T-cell (primary cell): ENCODE results near the gene CD58. TPM values are rescaled to one million over a fixed set of nuclear protein-coding genes. Genes with fewer than 3 reads are reported as not detected.

Source experiments
- ATAC-seq, 4 experiments: fragments of 200-7000 bp in 3 of 4; fragments of 150-1000 bp in 1 of 4; cut with Tn5 transposase; replicated peaks in 1 of 4; 1 replicate in 3 of 4; 2 replicates in 1 of 4; pipeline ENCODE4 v1.10.0; 2021; ENCODE audit warnings: moderate library complexity in 3 of 4, mild to moderate bottlenecking in 2 of 4, moderate number of reproducible peaks in 1 of 4
- CTCF ChIA-PET, 2 donors: fragments of 300-600 bp; sonication (Branson Sonifier 250); formaldehyde crosslinking; loops; one replicate each; lab custom pipeline; 2022; ENCODE audit warnings: antibody characterized with exemption in 2 of 2; lab: Charles Lee
- POLR2A ChIA-PET, 2 donors: fragments of 300-600 bp; sonication (Branson Sonifier 250); formaldehyde crosslinking; loops; one replicate each; lab custom pipeline; 2022; ENCODE audit warnings: antibody characterized with exemption in 2 of 2; lab: Charles Lee
- DNase-seq, 35 experiments: peaks; one replicate each; pipeline versions ENCODE4 v3.0.0 to v3.0.0-alpha.2; 2013 to 2023
- H3K27ac ChIP-seq: one replicate; pipeline ENCODE4 v1.5.1; 2013; ENCODE audit warnings: low read length
- H3K27me3 ChIP-seq, 2 experiments: replicated peaks in 1 of 2; 1 replicate in 1 of 2; 2 replicates in 1 of 2; pipeline versions ENCODE4 v1.6.1 to v1.7.0; 2013; ENCODE audit warnings: low read length in 1 of 2, mixed read lengths in 1 of 2; ENCODE audit not compliant: control insufficient read depth in 2 of 2, insufficient read depth in 2 of 2; ENCODE audit errors: extremely low read depth in 1 of 2
- H3K36me3 ChIP-seq, 2 donors: 1 replicate in 1 of 2; 2 replicates in 1 of 2; pipeline versions ENCODE4 v1.6.1 to v1.7.0; 2013; ENCODE audit warnings: low read length in 1 of 2; ENCODE audit not compliant: control insufficient read depth in 2 of 2, insufficient read depth in 1 of 2; ENCODE audit errors: extremely low read depth in 1 of 2
- H3K4me1 ChIP-seq, 2 experiments: 1 replicate in 1 of 2; 2 replicates in 1 of 2; pipeline versions ENCODE4 v1.6.1 to v1.7.0; 2013; ENCODE audit warnings: low read length in 2 of 2, mixed read lengths in 1 of 2; ENCODE audit not compliant: insufficient read depth in 2 of 2, control insufficient read depth in 1 of 2; ENCODE audit errors: extremely low read depth in 1 of 2
- H3K4me3 ChIP-seq, 2 donors: 1 replicate in 1 of 2; 2 replicates in 1 of 2; pipeline versions ENCODE4 v1.5.1 to v1.7.0; 2013; ENCODE audit warnings: mild to moderate bottlenecking in 2 of 2, low read length in 1 of 2, moderate library complexity in 1 of 2; ENCODE audit not compliant: control insufficient read depth in 1 of 2; ENCODE audit errors: extremely low read depth in 1 of 2
- H3K9me3 ChIP-seq: 2 replicates; pipeline ENCODE4 v1.7.0; 2013
- H3K27ac Mint-ChIP-seq, 2 donors: one replicate each; pipeline ENCODE4 v1.8.0; 2020 to 2021; ENCODE audit warnings: mild to moderate bottlenecking in 2 of 2, mixed read lengths in 2 of 2
- H3K27me3 Mint-ChIP-seq, 2 donors: one replicate each; pipeline ENCODE4 v1.8.0; 2021 to 2022; ENCODE audit warnings: mixed read lengths in 2 of 2
- H3K36me3 Mint-ChIP-seq: one replicate; pipeline ENCODE4 v1.8.0; 2021; ENCODE audit warnings: mixed read lengths
- H3K4me1 Mint-ChIP-seq, 3 donors: one replicate each; pipeline ENCODE4 v1.8.0; 2020 to 2022; ENCODE audit warnings: mixed read lengths in 3 of 3, mild to moderate bottlenecking in 1 of 3
- H3K4me3 Mint-ChIP-seq, 3 donors: one replicate each; pipeline ENCODE4 v1.8.0; 2020 to 2022; ENCODE audit warnings: mild to moderate bottlenecking in 3 of 3, mixed read lengths in 3 of 3, moderate library complexity in 3 of 3
- H3K9me3 Mint-ChIP-seq, 3 donors: one replicate each; pipeline ENCODE4 v1.8.0; 2020 to 2022; ENCODE audit warnings: mixed read lengths in 3 of 3
- WGBS: methylation state at CpG from one replicate; pipeline ENCODE4 v1.1.5; 2013; ENCODE audit warnings: missing lambda C conversion rate; ENCODE audit not compliant: insufficient coverage; 5-methylcytosine and 5-hydroxymethylcytosine counted together
- total RNA-seq, 35 experiments: library from RNA in 6 of 35; stranded (reverse) in 6 of 35; fragments of 120-200 nt in 1 of 35; gene quantifications; one replicate each; pipeline versions ENCODE4 v1.2.1 to v1.2.4 and lab custom pipeline; 2013 to 2026

Gene CD58
- total RNA-seq, 5 donors from 2014 or later (not counting 1 experiment from before 2014, with no cell fraction given): 8.9 to 20.5 (median 16.9) TPM

DNA sequence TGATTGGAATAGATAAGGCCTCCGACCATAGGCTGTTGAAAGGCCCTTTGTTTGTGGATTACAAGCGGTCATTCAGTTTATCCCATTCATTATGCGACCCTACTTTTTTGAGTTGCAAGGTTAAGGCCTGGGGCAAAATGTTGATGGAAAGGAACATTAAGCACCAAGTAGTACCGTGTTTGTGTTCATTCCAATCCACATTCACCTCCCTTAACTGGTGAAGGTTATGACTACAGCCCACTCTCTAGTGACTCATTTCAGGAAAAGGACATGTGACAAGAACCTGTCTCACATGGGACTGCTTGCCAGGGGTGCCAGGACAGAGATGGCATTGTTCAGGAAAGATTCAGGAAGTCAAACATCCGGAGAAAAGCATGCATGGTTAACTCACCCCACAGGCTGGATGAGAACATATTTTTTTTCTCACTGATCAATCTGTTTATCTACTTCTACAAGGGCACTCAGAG lies 81.6 kb downstream of the CD58 start:
- Histone ChIP-seq H3K4me3 (no peak overlapping the region), H3K4me1 (peaks cover 0 to 4% of the 10 kb centered on the region in 2 experiments), H3K27me3 (no peaks in the 10 kb centered on the region), H3K27ac (no peak overlapping the region), H3K36me3 (no peaks in the 10 kb centered on the region), H3K9me3 (no peaks in the 10 kb centered on the region)
- Mint-ChIP-seq H3K9me3 (no peaks in the 10 kb centered on the region), H3K4me1 (peaks cover 0 to 10% (median 2%) of the 10 kb centered on the region in 3 donors), H3K27ac (no peak overlapping the region), H3K4me3 (no peak overlapping the region), H3K36me3 (no peaks in the 10 kb centered on the region), H3K27me3 (no peaks in the 10 kb centered on the region)
- ATAC-seq (no peak), DNase-seq (no peak)
- ChIA-PET POLR2A (no interaction called here), CTCF (interaction anchor here in 1 of 2 donors (0.7 kb wide), 1 partner anchor 177 kb away, joined by 3 read pairs; no protein-coding TSS in a partner anchor)
- WGBS: no CpG with 5 or more reads among the region's 5 CpGs

DNA sequence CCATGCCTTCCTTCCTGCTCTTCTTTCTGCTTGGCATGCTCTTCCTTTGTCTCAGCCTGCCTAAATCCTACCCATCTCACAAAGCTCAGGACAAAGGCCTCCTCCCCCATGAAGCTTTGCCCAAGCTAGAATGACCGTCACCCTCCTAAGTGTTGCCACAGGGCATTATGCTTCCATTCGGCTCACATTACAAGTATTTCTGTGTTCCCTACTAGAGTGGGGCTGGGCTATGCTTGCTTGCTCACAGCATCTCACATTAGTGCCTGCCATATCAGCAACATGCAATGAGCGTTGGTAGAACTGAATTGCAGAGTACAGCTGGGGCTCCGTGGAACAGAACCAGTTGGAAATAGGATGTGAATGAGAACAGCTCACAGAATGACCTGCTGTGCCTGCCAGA lies 82.8 kb downstream of the CD58 start:
- no peak overlapping the region for H3K4me3 ChIP-seq
- H3K9me3 Mint-ChIP-seq: no peaks in the 10 kb centered on the region
- no peaks in the 10 kb centered on the region for H3K27me3 Mint-ChIP-seq
- no peak overlapping the region for H3K27ac ChIP-seq
- ATAC-seq: no peak
- H3K27ac Mint-ChIP-seq: peak overlapping the region in 1 of 2 donors; percentile 5
- no peak for DNase-seq
- H3K36me3 Mint-ChIP-seq: no peaks in the 10 kb centered on the region
- 100% methylated on average over 2 of the region's 4 CpGs for WGBS
- no peaks in the 10 kb centered on the region for H3K36me3 ChIP-seq
- H3K9me3 ChIP-seq: no peaks in the 10 kb centered on the region
- peaks cover 0 to 10% (median 2%) of the 10 kb centered on the region in 3 donors for H3K4me1 Mint-ChIP-seq
- H3K4me1 ChIP-seq: peaks cover 0 to 4% of the 10 kb centered on the region in 2 experiments
- no peaks in the 10 kb centered on the region for H3K27me3 ChIP-seq
- CTCF ChIA-PET: interaction anchor here (1.0 to 7.7 kb wide), 3 partner anchors 11 to 349 kb away, joined by 3 to 168 read pairs (median 98); no protein-coding TSS in a partner anchor
- POLR2A ChIA-PET: interaction anchor here in 1 of 2 donors (0.6 kb wide), 1 partner anchor 177 kb away, joined by 4 read pairs; no protein-coding TSS in a partner anchor
- no peak overlapping the region for H3K4me3 Mint-ChIP-seq

DNA sequence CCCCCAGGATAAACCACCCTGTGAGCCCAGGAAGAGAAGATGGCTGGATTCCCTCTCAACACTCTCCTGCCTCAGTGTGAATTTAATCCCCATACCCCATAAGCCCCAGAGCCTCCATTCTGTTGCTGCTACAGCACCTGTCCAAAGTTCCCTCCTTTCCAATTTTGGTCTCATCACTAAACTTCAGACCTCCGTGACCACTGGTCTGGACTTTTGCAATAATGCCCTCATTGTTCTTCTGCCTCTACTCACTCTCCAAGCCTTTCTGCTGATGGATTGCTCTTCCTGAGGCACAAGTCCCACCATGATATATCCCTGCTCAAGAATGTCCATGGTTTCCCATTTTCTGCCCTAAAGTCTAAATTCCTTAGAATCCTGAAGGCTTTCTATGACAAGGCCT lies 83.2 kb downstream of the CD58 start:
- ATAC-seq (no peak), DNase-seq (no peak)
- H3K4me3 ChIP-seq: no peak overlapping the region
- Mint-ChIP-seq H3K4me1 (peaks cover 0 to 7% (median 2%) of the 10 kb centered on the region in 3 donors), H3K27ac (no peak overlapping the region), H3K27me3 (no peaks in the 10 kb centered on the region), H3K4me3 (no peak overlapping the region), H3K36me3 (no peaks in the 10 kb centered on the region), H3K9me3 (no peaks in the 10 kb centered on the region)
- no peaks in the 10 kb centered on the region for H3K36me3 ChIP-seq
- H3K27me3 ChIP-seq: no peaks in the 10 kb centered on the region
- WGBS: 100% methylated on average over 1 of the region's 1 CpG
- no peaks in the 10 kb centered on the region for H3K9me3 ChIP-seq
- POLR2A ChIA-PET: no interaction called here
- no peak overlapping the region for H3K27ac ChIP-seq
- CTCF ChIA-PET: interaction anchor here (1.0 to 7.7 kb wide), 7 partner anchors 12 to 348 kb away, joined by 3 to 168 read pairs (median 40); no protein-coding TSS in a partner anchor
- H3K4me1 ChIP-seq: peaks cover 0 to 4% of the 10 kb centered on the region in 2 experiments

DNA sequence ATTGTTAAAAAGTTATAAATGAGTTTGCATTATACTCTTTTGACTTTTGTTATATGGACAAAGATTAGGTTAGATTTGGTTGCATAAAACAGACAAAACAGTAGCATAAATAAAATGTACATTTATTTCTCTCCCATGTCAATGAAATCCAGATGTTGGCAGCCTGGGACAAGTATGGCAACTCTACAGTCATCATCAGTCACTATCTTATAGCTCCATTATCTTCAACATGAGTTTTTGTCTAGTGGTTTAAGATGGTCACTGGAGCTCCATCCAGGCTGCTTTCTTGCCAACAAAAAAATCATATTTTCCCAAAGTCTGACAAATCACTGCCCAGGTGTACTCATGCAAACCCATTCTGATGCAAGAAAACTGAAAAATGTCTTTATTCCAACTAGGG lies 83.8 kb downstream of the CD58 start:
- no peaks in the 10 kb centered on the region for H3K36me3 ChIP-seq
- no peak overlapping the region for H3K4me3 ChIP-seq
- peaks cover 0 to 2% (median 0%) of the 10 kb centered on the region in 3 donors for H3K4me1 Mint-ChIP-seq
- no peak for DNase-seq
- no peak overlapping the region for H3K27ac ChIP-seq
- H3K4me1 ChIP-seq: peaks cover 0 to 4% of the 10 kb centered on the region in 2 experiments
- no peaks in the 10 kb centered on the region for H3K27me3 ChIP-seq
- H3K36me3 Mint-ChIP-seq: no peaks in the 10 kb centered on the region
- H3K9me3 Mint-ChIP-seq: no peaks in the 10 kb centered on the region
- CTCF ChIA-PET: interaction anchor here (0.8 to 7.7 kb wide), 8 partner anchors 12 to 348 kb away, joined by 3 to 168 read pairs (median 22); no protein-coding TSS in a partner anchor
- no peak for ATAC-seq
- H3K27ac Mint-ChIP-seq: no peak overlapping the region
- POLR2A ChIA-PET: no interaction called here
- no peak overlapping the region for H3K4me3 Mint-ChIP-seq
- H3K9me3 ChIP-seq: no peaks in the 10 kb centered on the region
- H3K27me3 Mint-ChIP-seq: no peaks in the 10 kb centered on the region

DNA sequence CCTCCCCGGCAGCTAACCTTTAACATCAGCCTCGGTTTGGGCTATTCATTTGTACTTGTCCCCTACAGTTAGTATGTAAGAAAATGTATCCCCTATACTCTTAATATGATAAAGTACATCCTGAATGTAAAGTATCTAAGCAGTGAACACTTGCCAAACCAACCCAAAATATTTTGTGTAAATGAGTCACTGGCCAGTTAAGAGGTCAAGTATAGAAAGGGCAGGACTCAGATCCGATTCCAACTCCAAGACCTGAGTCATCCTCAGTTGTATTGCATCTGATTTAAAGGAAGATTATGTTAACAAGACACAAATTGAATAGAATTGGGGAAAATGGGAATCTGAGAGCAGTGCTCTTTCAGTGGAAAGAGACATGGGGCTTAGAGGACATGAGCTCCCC lies 84.4 kb downstream of the CD58 start:
- no peaks in the 10 kb centered on the region for H3K9me3 ChIP-seq
- ChIA-PET POLR2A (no interaction called here), CTCF (interaction anchor here (0.6 to 7.7 kb wide), 20 partner anchors 13 to 355 kb away, joined by 3 to 168 read pairs (median 6); partner anchors contain the start of gene ATP1A1 (in 1 of the 2))
- H3K27ac Mint-ChIP-seq: no peak overlapping the region
- no peaks in the 10 kb centered on the region for H3K36me3 ChIP-seq
- no peak overlapping the region for H3K4me3 Mint-ChIP-seq
- DNase-seq (no peak), ATAC-seq (no peak)
- no peaks in the 10 kb centered on the region for H3K36me3 Mint-ChIP-seq
- H3K27me3 ChIP-seq: no peaks in the 10 kb centered on the region
- H3K9me3 Mint-ChIP-seq: no peaks in the 10 kb centered on the region
- WGBS: no CpG with 5 or more reads among the region's 3 CpGs
- H3K4me3 ChIP-seq: no peak overlapping the region
- no peaks in the 10 kb centered on the region for H3K27me3 Mint-ChIP-seq
- peaks cover 0 to 4% of the 10 kb centered on the region in 2 experiments for H3K4me1 ChIP-seq
- H3K27ac ChIP-seq: no peak overlapping the region
- no peaks in the 10 kb centered on the region for H3K4me1 Mint-ChIP-seq

DNA sequence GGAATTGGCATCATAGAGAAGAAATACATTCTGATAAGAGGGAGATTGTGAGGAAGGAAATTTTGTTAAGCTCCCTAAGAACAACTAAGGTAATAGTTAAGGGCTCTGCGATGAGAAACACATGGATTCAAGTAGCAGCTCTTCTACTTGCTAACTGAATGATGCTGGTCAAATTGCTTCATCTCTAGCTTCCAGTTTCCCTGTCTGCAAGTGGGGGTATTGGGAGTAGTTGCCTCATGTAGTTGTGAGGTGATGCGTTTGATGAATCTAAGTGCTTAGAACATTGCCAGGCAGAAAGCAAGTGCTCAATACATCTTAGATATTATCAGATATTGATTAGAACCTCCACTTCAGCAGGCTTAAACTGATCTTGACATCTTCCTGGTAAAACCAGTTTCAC lies 84.8 kb downstream of the CD58 start:
- no peaks in the 10 kb centered on the region for H3K9me3 Mint-ChIP-seq
- DNase-seq (no peak), ATAC-seq (no peak)
- H3K9me3 ChIP-seq: no peaks in the 10 kb centered on the region
- H3K4me3 ChIP-seq: no peak overlapping the region
- CTCF ChIA-PET: interaction anchor here (0.6 to 7.7 kb wide), 37 partner anchors 8 to 375 kb away, joined by 3 to 168 read pairs (median 5); partner anchors contain the start of genes ATP1A1 (in 1 of the 2) and MAB21L3 (in 1 of the 2)
- H3K27me3 ChIP-seq: no peaks in the 10 kb centered on the region
- POLR2A ChIA-PET: no interaction called here
- WGBS: 86% methylated on average over 1 of the region's 2 CpGs
- peaks cover 0 to 4% of the 10 kb centered on the region in 2 experiments for H3K4me1 ChIP-seq
- H3K27ac ChIP-seq: no peak overlapping the region
- H3K4me3 Mint-ChIP-seq: no peak overlapping the region
- H3K4me1 Mint-ChIP-seq: no peaks in the 10 kb centered on the region
- H3K27me3 Mint-ChIP-seq: no peaks in the 10 kb centered on the region
- H3K27ac Mint-ChIP-seq: no peak overlapping the region
- no peaks in the 10 kb centered on the region for H3K36me3 Mint-ChIP-seq
- no peaks in the 10 kb centered on the region for H3K36me3 ChIP-seq
